Brain microvascular endothelial cell (primary cell): Measurements from ENCODE around the gene DVL2.

Source experiments
- DNase-seq: peaks from one replicate; pipeline ENCODE4 v3.0.0-alpha.2; 2020
- H3K27ac ChIP-seq: fragments of 250-450 bp; sonication (Bioruptor Pico); 2 replicates; pipeline ENCODE4 v1.5.1; 2020; ENCODE audit warnings: mild to moderate bottlenecking, moderate library complexity
- H3K27me3 ChIP-seq: fragments of 250-450 bp; sonication (Bioruptor Pico); replicated peaks from 2 replicates; pipeline ENCODE4 v1.5.1; 2020; ENCODE audit warnings: mild to moderate bottlenecking
- H3K36me3 ChIP-seq: fragments of 250-450 bp; sonication (Bioruptor Pico); replicated peaks from 2 replicates; pipeline ENCODE4 v1.5.1; 2020; ENCODE audit warnings: mild to moderate bottlenecking
- H3K4me3 ChIP-seq: 2 replicates; pipeline ENCODE4 v1.5.1; 2011; ENCODE audit warnings: low read depth, mild to moderate bottlenecking, control low read depth, low read length, moderate library complexity
- in situ Hi-C: cut with HindIII; loops from 2 replicates; pipeline ENCODE4 v1.10.0; 2017; ENCODE audit warnings: low sequenced_read_pairs, low pct_ligation_motif_present
- TF ChIP-seq, protein P1 (sequence below): IDR thresholded peaks from 2 replicates; pipeline ENCODE4 v1.5.1; 2011; ENCODE audit warnings: low read depth, mild to moderate bottlenecking, moderate library complexity, low read length, control low read depth, inconsistent platforms; ENCODE audit errors: missing control alignments

Gene DVL2

DNA sequence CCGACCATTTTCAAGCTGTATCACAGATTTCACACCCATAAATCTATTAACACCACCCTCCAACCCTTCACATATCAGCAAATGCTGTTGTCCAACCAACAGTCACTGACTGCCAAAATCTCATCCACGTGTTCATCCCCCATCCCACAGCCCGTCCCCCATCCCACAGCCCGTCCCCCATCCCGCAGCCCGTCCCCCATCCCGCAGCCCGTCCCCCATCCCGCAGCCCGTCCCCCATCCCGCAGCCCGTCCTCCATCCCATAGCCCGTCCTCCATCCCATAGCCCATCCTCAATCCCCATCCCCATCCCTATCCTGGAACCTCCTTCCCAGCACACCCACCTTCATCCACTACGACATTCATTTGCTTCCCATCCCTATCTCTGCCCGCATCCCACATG, 28.8 kb downstream of the DVL2 start:
- in situ Hi-C loops: no loop called here
- TF ChIP-seq, protein P1, sequence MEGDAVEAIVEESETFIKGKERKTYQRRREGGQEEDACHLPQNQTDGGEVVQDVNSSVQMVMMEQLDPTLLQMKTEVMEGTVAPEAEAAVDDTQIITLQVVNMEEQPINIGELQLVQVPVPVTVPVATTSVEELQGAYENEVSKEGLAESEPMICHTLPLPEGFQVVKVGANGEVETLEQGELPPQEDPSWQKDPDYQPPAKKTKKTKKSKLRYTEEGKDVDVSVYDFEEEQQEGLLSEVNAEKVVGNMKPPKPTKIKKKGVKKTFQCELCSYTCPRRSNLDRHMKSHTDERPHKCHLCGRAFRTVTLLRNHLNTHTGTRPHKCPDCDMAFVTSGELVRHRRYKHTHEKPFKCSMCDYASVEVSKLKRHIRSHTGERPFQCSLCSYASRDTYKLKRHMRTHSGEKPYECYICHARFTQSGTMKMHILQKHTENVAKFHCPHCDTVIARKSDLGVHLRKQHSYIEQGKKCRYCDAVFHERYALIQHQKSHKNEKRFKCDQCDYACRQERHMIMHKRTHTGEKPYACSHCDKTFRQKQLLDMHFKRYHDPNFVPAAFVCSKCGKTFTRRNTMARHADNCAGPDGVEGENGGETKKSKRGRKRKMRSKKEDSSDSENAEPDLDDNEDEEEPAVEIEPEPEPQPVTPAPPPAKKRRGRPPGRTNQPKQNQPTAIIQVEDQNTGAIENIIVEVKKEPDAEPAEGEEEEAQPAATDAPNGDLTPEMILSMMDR: no peak
- H3K4me3 ChIP-seq: peak overlapping the region; percentile 64
- no peak for DNase-seq
- peaks cover 26% of the 10 kb centered on the region for H3K36me3 ChIP-seq
- no peaks in the 10 kb centered on the region for H3K27me3 ChIP-seq
- peak overlapping the region; percentile 22 for H3K27ac ChIP-seq

GRCh38 chr17:7204828-7205461, 29.4 kb downstream of the DVL2 start:
- peak; percentile 79 for DNase-seq

GRCh38 chr17:7204336-7204735, 30.0 kb downstream of the DVL2 start:
- Histone ChIP-seq H3K36me3 (peaks cover 28% of the 10 kb centered on the region), H3K4me3 (peak overlapping the region; percentile 64), H3K27me3 (no peaks in the 10 kb centered on the region), H3K27ac (no peak overlapping the region)
- TF ChIP-seq, protein P1: no peak
- in situ Hi-C loops: no loop called here
- DNase-seq: no peak

More at GRCh38 chr17:7204828-7205461, 29.4 kb downstream of the DVL2 start:
- in situ Hi-C loops: no loop called here
- TF ChIP-seq, protein P1: no peak
- peak overlapping the region; percentile 64 for H3K4me3 ChIP-seq
- H3K27ac ChIP-seq: peak overlapping the region; percentile 22
- peaks cover 28% of the 10 kb centered on the region for H3K36me3 ChIP-seq
- no peaks in the 10 kb centered on the region for H3K27me3 ChIP-seq

GRCh38 chr17:7203391-7203790, 30.9 kb downstream of the DVL2 start:
- Histone ChIP-seq H3K4me3 (no peak overlapping the region), H3K27ac (no peak overlapping the region), H3K27me3 (no peaks in the 10 kb centered on the region), H3K36me3 (peaks cover 28% of the 10 kb centered on the region)
- TF ChIP-seq, protein P1: no peak
- in situ Hi-C loops: no loop called here
- DNase-seq: no peak

DNA sequence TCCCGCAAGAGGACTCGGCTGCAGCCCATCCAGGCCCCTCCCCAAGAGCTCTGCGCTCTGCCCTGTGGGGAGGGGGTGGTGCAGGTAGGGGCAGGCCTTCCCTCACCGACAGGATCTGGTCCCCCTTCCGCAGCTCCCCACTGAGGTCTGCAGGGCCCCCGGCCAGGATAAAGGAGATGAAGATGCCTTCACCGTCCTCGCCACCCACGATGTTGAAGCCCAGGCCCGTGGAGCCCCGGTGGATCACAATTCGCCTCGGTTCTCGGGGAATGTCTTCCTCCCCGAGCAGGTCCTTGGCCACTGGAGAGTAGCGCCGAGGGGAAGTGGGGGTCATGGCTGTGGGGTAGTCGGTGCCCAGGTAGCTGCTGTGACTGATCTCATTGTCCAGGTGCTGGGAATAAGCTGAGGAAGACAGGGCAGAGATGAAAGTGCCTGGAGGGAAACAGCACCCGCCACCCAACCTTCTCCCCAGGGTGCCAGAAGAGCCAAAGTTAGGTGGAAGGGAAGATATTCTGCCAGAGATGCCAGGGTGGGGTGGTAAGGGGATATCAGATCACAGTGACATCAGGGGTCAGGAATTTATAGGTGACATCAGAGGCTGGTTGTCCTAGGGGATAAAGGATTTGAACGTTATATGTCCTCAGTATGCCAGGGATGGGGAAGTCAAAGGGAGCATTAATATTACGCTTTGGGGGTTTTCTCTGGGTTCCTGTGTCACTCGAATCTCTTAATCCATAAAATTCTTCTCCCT, 37.5 kb downstream of the DVL2 start:
- H3K36me3 ChIP-seq: peaks cover 59% of the 10 kb centered on the region

More for the DNA sequence above, 37.5 kb downstream of the DVL2 start:
- DNase-seq: no peak
- no peak overlapping the region for H3K4me3 ChIP-seq
- TF ChIP-seq, protein P1: no peak
- no peaks in the 10 kb centered on the region for H3K27me3 ChIP-seq
- H3K27ac ChIP-seq: no peak overlapping the region
- in situ Hi-C loops: loop anchor here (25.0 kb wide), 1 partner anchor 135 kb away; no protein-coding TSS in a partner anchor
